Pancreas (tissue), 10 donors: ENCODE results near the gene PRPF8. TPM values are rescaled to one million over a fixed set of nuclear protein-coding genes. Genes with fewer than 3 reads are reported as not detected.

Experiments
- ATAC-seq, 4 donors: fragments of 200-7000 bp; cut with Tn5 transposase; one replicate each; pipeline versions ENCODE4 v1.8.0 to v1.9.1; 2020; ENCODE audit warnings: mild to moderate bottlenecking in 4 of 4, moderate library complexity in 4 of 4
- DNase-seq, 6 donors: peaks; one replicate each; pipeline ENCODE4 v3.0.0-alpha.2; 2020
- FAIRE-seq: peaks from 2 replicates; lab custom pipeline; 2012; peaks lifted over from hg19 to GRCh38; lab: Jason Lieb, UNC
- H3K27ac ChIP-seq, 4 donors: fragments of 200-600 bp; sonication (generic); 1 replicate in 3 of 4; 2 replicates in 1 of 4; pipeline versions ENCODE4 v1.5.0 to v1.8.0; 2020
- H3K27me3 ChIP-seq, 4 donors: fragments of 200-600 bp; one replicate each; pipeline ENCODE4 v1.8.0; 2021
- H3K36me3 ChIP-seq, 3 donors: fragments of 200-600 bp; sonication (generic) in 1 of 3; one replicate each; pipeline versions ENCODE4 v1.5.0 to v1.8.0; 2020 to 2021
- H3K4me1 ChIP-seq, 3 donors: fragments of 200-600 bp; one replicate each; pipeline ENCODE4 v1.8.0; 2021
- H3K4me3 ChIP-seq, 4 donors: fragments of 200-600 bp; sonication (generic) in 2 of 4; one replicate each; pipeline versions ENCODE4 v1.5.0 to v1.8.0; 2020 to 2021
- H3K9me3 ChIP-seq, 4 donors: fragments of 200-600 bp; one replicate each; pipeline ENCODE4 v1.8.0; 2021
- WGBS, 2 donors: extraction: QIAGEN DNeasy Blood & Tissue Kit; methylation state at CpG; one replicate each; pipeline ENCODE4 v1.1.7; 2013; 5-methylcytosine and 5-hydroxymethylcytosine counted together
- intact Hi-C, 3 donors: fragments of 100-400 bp; cut with DNase I; formaldehyde crosslinking; loops; one replicate each; pipeline versions ENCODE4 v1.11.1 to v1.14.2; 2022
- polyA plus RNA-seq, 2 donors: library from polyadenylated mRNA; stranded (reverse); fragments of 200-250 nt; gene quantifications; one replicate each; pipeline ENCODE4 v1.2.3, GENCODE V29; 2013
- total RNA-seq, 6 donors: library from RNA; stranded (reverse); fragmentation: NEBNext Ultra II Directional in 4 of 6; extraction: Animal tissue kit (Norgen Biotek cat#: 25700) in 4 of 6; gene quantifications; one replicate each; pipeline versions ENCODE4 v1.2.1 to v1.2.4, GENCODE V29; 2021 to 2023
- TF ChIP-seq, protein P1 (sequence below), 4 donors: fragments of 200-600 bp; sonication (generic) in 3 of 4; IDR thresholded peaks; one replicate each; pipeline versions ENCODE4 v1.5.0 to v1.8.0; 2021; ENCODE audit warnings: antibody characterized with exemption in 4 of 4
- donor health status: healthy with polysubstance abuse.
- donor health status: DM: no; HTN: no; CAD: no; lungs with moderate emphysema.
- donor health status: DM: no; HTN: no; CAD: no.
- donor health status: control.
- donor health status: control.
- donor health status: Bipolar disorder and iron deficiency.
- donor health status: DM: yes; HTN: yes; CAD: no.
- donor health status: DM: no; HTN: no; CAD: no.
- donor health status: DM: no; HTN: no; CAD: no.
- donor health status: DM: yes; HTN: yes; CAD: no.

The PRPF8 gene
- total and polyA plus RNA-seq, 8 donors: 78.9 to 129 (median 97.7) TPM

DNA sequence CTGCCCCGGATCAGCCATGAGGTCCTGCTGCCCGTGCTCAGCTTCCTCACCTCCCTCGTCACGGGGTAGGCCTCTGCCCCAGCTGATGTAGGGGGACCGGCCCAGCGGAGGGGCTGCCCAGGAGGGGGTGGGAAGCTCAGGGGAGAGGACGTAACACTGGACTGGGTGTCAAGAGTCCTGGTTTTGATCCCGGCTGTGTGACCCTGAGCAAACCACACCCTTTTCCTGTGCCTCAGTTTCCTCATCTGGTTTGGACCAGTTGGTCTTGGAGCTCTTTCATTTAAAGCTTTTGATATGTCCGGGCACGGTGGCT, 46.5 kb upstream of the PRPF8 start:
- no peak for DNase-seq
- TF ChIP-seq, protein P1, sequence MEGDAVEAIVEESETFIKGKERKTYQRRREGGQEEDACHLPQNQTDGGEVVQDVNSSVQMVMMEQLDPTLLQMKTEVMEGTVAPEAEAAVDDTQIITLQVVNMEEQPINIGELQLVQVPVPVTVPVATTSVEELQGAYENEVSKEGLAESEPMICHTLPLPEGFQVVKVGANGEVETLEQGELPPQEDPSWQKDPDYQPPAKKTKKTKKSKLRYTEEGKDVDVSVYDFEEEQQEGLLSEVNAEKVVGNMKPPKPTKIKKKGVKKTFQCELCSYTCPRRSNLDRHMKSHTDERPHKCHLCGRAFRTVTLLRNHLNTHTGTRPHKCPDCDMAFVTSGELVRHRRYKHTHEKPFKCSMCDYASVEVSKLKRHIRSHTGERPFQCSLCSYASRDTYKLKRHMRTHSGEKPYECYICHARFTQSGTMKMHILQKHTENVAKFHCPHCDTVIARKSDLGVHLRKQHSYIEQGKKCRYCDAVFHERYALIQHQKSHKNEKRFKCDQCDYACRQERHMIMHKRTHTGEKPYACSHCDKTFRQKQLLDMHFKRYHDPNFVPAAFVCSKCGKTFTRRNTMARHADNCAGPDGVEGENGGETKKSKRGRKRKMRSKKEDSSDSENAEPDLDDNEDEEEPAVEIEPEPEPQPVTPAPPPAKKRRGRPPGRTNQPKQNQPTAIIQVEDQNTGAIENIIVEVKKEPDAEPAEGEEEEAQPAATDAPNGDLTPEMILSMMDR (IDR thresholded peaks at IDR 0.05): no peak
- no peak for ATAC-seq
- no peak overlapping the region for H3K4me3 ChIP-seq
- peak overlapping the region in 1 of 4 donors; percentile 53 for H3K27ac ChIP-seq
- no peaks in the 10 kb centered on the region for H3K27me3 ChIP-seq
- H3K4me1 ChIP-seq: peaks cover 0 to 2% (median 0%) of the 10 kb centered on the region in 3 donors
- H3K9me3 ChIP-seq: no peaks in the 10 kb centered on the region
- 86 to 95% methylated on average over 10 of the region's 10 CpGs for WGBS, 2 donors
- FAIRE-seq: no peak
- intact Hi-C loops: no loop called here
- peaks cover 0 to 3% (median 0%) of the 10 kb centered on the region in 3 donors for H3K36me3 ChIP-seq

DNA sequence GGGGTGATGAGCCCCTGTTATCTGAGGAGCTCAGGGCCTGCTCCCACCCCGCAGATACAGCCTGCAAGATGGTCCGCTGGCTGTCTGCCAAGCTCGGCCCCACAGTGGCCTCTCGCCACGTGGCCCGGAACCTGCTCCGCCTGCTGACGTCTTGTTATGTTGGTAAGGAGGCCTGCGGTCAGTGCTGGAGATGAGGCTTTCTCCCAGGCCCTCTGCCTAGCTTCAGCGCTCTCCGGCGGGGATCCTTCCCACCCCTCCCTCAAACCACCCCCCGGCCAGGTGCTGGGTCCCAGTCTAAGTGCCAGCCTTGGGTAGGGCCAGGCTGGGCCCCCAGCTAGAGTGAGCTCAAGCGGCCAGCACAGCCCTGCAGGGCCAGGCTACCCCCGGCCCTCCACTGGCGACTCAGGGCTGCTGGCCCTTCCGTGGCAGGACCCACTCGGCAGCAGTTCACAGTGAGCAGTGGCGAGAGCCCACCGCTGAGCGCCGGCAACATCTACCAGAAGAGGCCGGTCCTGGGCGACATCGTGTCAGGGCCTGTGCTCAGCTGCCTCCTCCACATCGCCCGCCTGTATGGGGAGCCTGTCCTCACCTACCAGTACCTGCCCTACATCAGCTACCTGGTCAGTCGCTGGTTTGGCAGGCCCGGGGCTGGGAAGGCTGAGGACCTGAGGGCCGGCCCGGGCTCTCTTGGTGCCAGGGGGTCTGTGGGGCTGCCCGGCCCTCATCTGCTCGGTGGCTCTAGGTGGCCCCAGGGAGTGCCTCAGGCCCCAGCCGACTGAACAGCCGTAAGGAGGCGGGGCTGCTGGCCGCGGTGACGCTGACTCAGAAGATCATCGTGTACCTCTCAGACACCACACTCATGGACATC, 45.9 kb upstream of the PRPF8 start:
- intact Hi-C loops: no loop called here
- no peaks in the 10 kb centered on the region for H3K9me3 ChIP-seq
- no peak overlapping the region for H3K4me3 ChIP-seq
- TF ChIP-seq, protein P1 (IDR thresholded peaks at IDR 0.05): no peak
- no peak for FAIRE-seq
- 86 to 87% methylated on average over 40 of the region's 40 CpGs for WGBS, 2 donors
- peaks cover 0 to 5% (median 0%) of the 10 kb centered on the region in 3 donors for H3K4me1 ChIP-seq
- peaks cover 0 to 3% (median 0%) of the 10 kb centered on the region in 3 donors for H3K36me3 ChIP-seq
- ATAC-seq: peak in 3 of 4 donors; percentile 55 to 65 (median 59)
- peak overlapping the region in 3 of 4 donors; percentile 34 to 53 (median 35) for H3K27ac ChIP-seq
- H3K27me3 ChIP-seq: no peaks in the 10 kb centered on the region
- peak in 3 of 6 donors; percentile 47 to 82 (median 60) for DNase-seq

DNA sequence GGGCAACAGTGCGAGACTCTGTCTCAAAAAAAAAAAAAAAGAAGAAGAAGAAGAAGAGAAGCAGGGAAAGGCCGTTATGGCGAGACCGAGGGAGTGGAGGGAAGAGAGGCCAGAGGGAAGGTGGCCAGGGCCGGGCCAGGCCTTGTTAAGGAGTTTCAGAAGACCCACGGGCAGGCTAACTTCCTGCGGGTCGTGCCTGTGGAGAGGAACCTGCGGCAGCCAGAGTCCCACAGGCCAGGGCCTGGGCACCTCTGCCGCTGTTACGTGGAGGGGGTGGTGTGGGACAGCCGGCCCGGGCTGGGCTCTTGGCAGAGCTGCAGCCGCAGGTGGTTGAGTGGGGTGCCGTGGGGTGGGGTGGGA, 45.3 kb upstream of the PRPF8 start:
- DNase-seq (no peak), ATAC-seq (no peak), FAIRE-seq (no peak)
- H3K4me3 ChIP-seq: no peak overlapping the region
- H3K9me3 ChIP-seq: no peaks in the 10 kb centered on the region
- peaks cover 0 to 3% (median 0%) of the 10 kb centered on the region in 3 donors for H3K36me3 ChIP-seq
- no peaks in the 10 kb centered on the region for H3K27me3 ChIP-seq
- 87 to 95% methylated on average over 12 to 15 of the region's 15 CpGs for WGBS, 2 donors
- TF ChIP-seq, protein P1 (IDR thresholded peaks at IDR 0.05): no peak
- peaks cover 0 to 8% (median 0%) of the 10 kb centered on the region in 3 donors for H3K4me1 ChIP-seq
- no peak overlapping the region for H3K27ac ChIP-seq
- intact Hi-C loops: loop anchor here in 2 of 3 donors (10.0 kb wide), 3 partner anchors 45 to 145 kb away; no protein-coding TSS in a partner anchor

DNA sequence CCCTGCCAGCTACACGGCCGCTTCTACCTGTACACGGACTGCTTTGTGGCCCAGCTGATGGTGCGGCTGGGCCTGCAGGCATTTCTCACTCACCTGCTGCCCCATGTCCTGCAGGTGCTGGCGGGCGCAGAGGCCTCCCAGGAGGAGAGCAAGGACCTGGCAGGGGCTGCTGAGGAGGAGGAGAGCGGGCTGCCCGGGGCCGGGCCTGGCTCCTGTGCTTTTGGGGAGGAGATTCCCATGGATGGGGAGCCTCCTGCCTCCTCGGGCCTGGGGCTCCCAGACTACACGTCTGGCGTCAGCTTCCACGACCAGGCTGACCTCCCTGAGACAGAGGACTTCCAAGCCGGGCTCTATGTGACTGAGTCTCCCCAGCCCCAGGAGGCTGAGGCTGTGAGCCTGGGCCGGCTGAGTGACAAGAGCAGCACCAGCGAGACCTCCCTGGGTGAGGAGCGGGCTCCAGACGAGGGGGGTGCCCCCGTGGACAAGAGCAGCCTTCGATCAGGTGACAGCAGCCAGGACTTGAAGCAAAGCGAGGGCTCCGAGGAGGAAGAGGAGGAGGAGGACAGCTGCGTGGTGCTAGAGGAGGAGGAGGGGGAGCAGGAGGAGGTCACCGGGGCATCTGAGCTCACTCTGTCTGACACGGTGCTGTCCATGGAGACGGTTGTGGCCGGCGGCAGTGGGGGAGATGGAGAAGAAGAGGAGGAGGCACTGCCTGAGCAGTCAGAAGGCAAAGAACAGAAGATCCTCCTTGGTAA, 43.4 kb upstream of the PRPF8 start:
- peak in 2 of 6 donors; percentile 15 to 73 for DNase-seq
- H3K9me3 ChIP-seq: no peaks in the 10 kb centered on the region
- H3K27me3 ChIP-seq: no peaks in the 10 kb centered on the region
- intact Hi-C loops: loop anchor here in 2 of 3 donors (10.0 kb wide), 3 partner anchors 47 to 147 kb away; no protein-coding TSS in a partner anchor
- 90 to 91% methylated on average over 26 to 28 of the region's 28 CpGs for WGBS, 2 donors
- H3K27ac ChIP-seq: no peak overlapping the region
- H3K4me1 ChIP-seq: peaks cover 0 to 20% (median 0%) of the 10 kb centered on the region in 3 donors
- H3K36me3 ChIP-seq: peaks cover 0 to 3% (median 0%) of the 10 kb centered on the region in 3 donors
- FAIRE-seq: no peak
- no peak for ATAC-seq
- TF ChIP-seq, protein P1 (IDR thresholded peaks at IDR 0.05): no peak
- no peak overlapping the region for H3K4me3 ChIP-seq
